ENCODE data around the gene TSC22D2. TPM values are rescaled to one million over a fixed set of nuclear protein-coding genes. Genes with fewer than 3 reads are reported as not detected.

The TSC22D2 gene
- total RNA-seq, 2 experiments from 2014 or later = 47.3 to 49.3 TPM

- no peak overlapping the region for H3K27ac ChIP-seq (ENCODE audit: low read depth in 1 of 2, low read length in 2 of 2)
- H3K27me3 ChIP-seq (ENCODE audit: control insufficient read depth in 1 of 2, insufficient read depth in 2 of 2, low read length in 2 of 2) = no peaks in the 10 kb centered on the region
- Mint-ChIP-seq H3K27me3 (no peaks in the 10 kb centered on the region), H3K4me1 (ENCODE audit: low read depth) (no peaks in the 10 kb centered on the region), H3K9me3 (peaks cover 13% of the 10 kb centered on the region), H3K36me3 (ENCODE audit: low read depth) (peaks cover 20% of the 10 kb centered on the region), H3K27ac (no peak overlapping the region), H3K4me3 (no peak overlapping the region)
- POLR2A ChIA-PET = no interaction called here
- ATAC-seq (ENCODE audit: poor library complexity) = no peak
- CTCF ChIA-PET = no interaction called here
- H3K36me3 ChIP-seq (ENCODE audit: insufficient read depth, low read length) = no peaks in the 10 kb centered on the region
- H3K4me1 ChIP-seq (ENCODE audit: insufficient read depth, low read length) = no peaks in the 10 kb centered on the region
- intact Hi-C loops (cut with DNase I, micrococcal nuclease) = no loop called here
- H3K9me3 ChIP-seq (ENCODE audit: control insufficient read depth in 1 of 2, insufficient read depth in 1 of 2, low read length in 2 of 2) = peaks cover 10 to 15% of the 10 kb centered on the region in 2 experiments
- no peak overlapping the region for H3K4me3 ChIP-seq (ENCODE audit: low read length)
- DNase-seq = no peak
- TF ChIP-seq CTCF (IDR thresholded peaks at IDR 0.05) = no peak
Observed at GRCh38 chr3:150484410-150484809, 76.3 kb downstream of the TSC22D2 start.

GRCh38 chr3:150488867-150489266 is 80.8 kb downstream of the TSC22D2 start:
- H3K36me3 ChIP-seq (ENCODE audit: insufficient read depth, low read length) = no peaks in the 10 kb centered on the region
- Mint-ChIP-seq H3K36me3 (ENCODE audit: low read depth) (peaks cover 9% of the 10 kb centered on the region), H3K4me1 (ENCODE audit: low read depth) (no peaks in the 10 kb centered on the region), H3K4me3 (no peak overlapping the region), H3K27me3 (no peaks in the 10 kb centered on the region), H3K27ac (no peak overlapping the region), H3K9me3 (peaks cover 13% of the 10 kb centered on the region)
- ChIA-PET POLR2A (interaction anchor here (0.7 to 1.1 kb wide), 2 partner anchors 22 to 192 kb away, joined by 3 read pairs; no protein-coding TSS in a partner anchor), CTCF (interaction anchor here (0.9 kb wide), 1 partner anchor 269 kb away, joined by 3 read pairs; no protein-coding TSS in a partner anchor)
- DNase-seq (no peak), ATAC-seq (ENCODE audit: poor library complexity) (no peak)
- no peaks in the 10 kb centered on the region for H3K27me3 ChIP-seq (ENCODE audit: control insufficient read depth in 1 of 2, insufficient read depth in 2 of 2, low read length in 2 of 2)
- H3K4me3 ChIP-seq (ENCODE audit: low read length) = no peak overlapping the region
- intact Hi-C loops (cut with DNase I, micrococcal nuclease) = no loop called here
- peaks cover 7 to 10% of the 10 kb centered on the region in 2 experiments for H3K9me3 ChIP-seq (ENCODE audit: control insufficient read depth in 1 of 2, insufficient read depth in 1 of 2, low read length in 2 of 2)
- H3K27ac ChIP-seq (ENCODE audit: low read depth in 1 of 2, low read length in 2 of 2) = no peak overlapping the region
- no peaks in the 10 kb centered on the region for H3K4me1 ChIP-seq (ENCODE audit: insufficient read depth, low read length)
- TF ChIP-seq CTCF (IDR thresholded peaks at IDR 0.05) = no peak

- Histone ChIP-seq H3K9me3 (ENCODE audit: control insufficient read depth in 1 of 2, insufficient read depth in 1 of 2, low read length in 2 of 2) (no peaks in the 10 kb centered on the region), H3K4me1 (ENCODE audit: insufficient read depth, low read length) (no peaks in the 10 kb centered on the region), H3K36me3 (ENCODE audit: insufficient read depth, low read length) (no peaks in the 10 kb centered on the region), H3K4me3 (ENCODE audit: low read length) (no peak overlapping the region), H3K27ac (ENCODE audit: low read depth in 1 of 2, low read length in 2 of 2) (no peak overlapping the region), H3K27me3 (ENCODE audit: control insufficient read depth in 1 of 2, insufficient read depth in 2 of 2, low read length in 2 of 2) (no peaks in the 10 kb centered on the region)
- CTCF ChIA-PET = interaction anchor here (1.5 kb wide), 1 partner anchor 205 kb away, joined by 4 read pairs; no protein-coding TSS in a partner anchor
- POLR2A ChIA-PET = interaction anchor here (1.1 kb wide), 1 partner anchor 82 kb away, joined by 3 read pairs; the partner anchor contains the start of gene TSC22D2
- intact Hi-C loops (cut with DNase I, micrococcal nuclease) = no loop called here
- Mint-ChIP-seq H3K9me3 (peaks cover 13% of the 10 kb centered on the region), H3K4me3 (no peak overlapping the region), H3K4me1 (ENCODE audit: low read depth) (no peaks in the 10 kb centered on the region), H3K36me3 (ENCODE audit: low read depth) (no peaks in the 10 kb centered on the region), H3K27ac (no peak overlapping the region), H3K27me3 (no peaks in the 10 kb centered on the region)
- no peak for TF ChIP-seq CTCF (IDR thresholded peaks at IDR 0.05)
- DNase-seq (no peak), ATAC-seq (ENCODE audit: poor library complexity) (no peak)
Observed at GRCh38 chr3:150490277-150490986, 82.3 kb downstream of the TSC22D2 start.

Data from CD4-positive, alpha-beta T cell (primary cell).